Measurements from ENCODE around the gene TSPEAR.

- TF ChIP-seq CTCF (IDR thresholded peaks at IDR 0.05) (no peak), POLR2A (IDR thresholded peaks at IDR 0.05) (no peak)
Observed at GRCh38 chr21:44494418-44494817, 217.0 kb downstream of the TSPEAR start.

All from testis (tissue), 2 donors.